Measurements from ENCODE around the gene CLEC4G. TPM values are rescaled to one million over a fixed set of nuclear protein-coding genes. Genes with fewer than 3 reads are reported as not detected.

Gene CLEC4G
- 1 to 10 TPM in 1 of 4 donors, under 1 TPM in 1, not detected in 2; 0.49 to 3.9 TPM for total RNA-seq

GRCh38 chr19:7732045-7732444 lies at the start of gene CLEC4G:
CLEC4G (minus strand) TSS chr19:7732110; CDS start chr19:7732102, 8 bp downstream.
- H3K4me1 ChIP-seq = peaks cover 15% of the 10 kb centered on the region
- H3K4me3 ChIP-seq = no peak within 1 kb of the TSS
- no peak for TF ChIP-seq POLR2AphosphoS5 (IDR thresholded peaks at IDR 0.05)
- TF ChIP-seq POLR2A (IDR thresholded peaks at IDR 0.05) = no peak
- TF ChIP-seq EP300 (IDR thresholded peaks at IDR 0.05) = no peak
- TF ChIP-seq CTCF (IDR thresholded peaks at IDR 0.05) = no peak
- no peak within 1 kb of the TSS for H3K27ac ChIP-seq
- 53% methylated on average over 9 of the region's 9 CpGs for WGBS
- H3K36me3 ChIP-seq = no peaks in the 10 kb centered on the region
- no peak for DNase-seq (ENCODE audit: low spot score in 2 of 2)
- H3K9me3 ChIP-seq = no peaks in the 10 kb centered on the region
- H3K27me3 ChIP-seq = peaks cover 58% of the 10 kb centered on the region

- peaks cover 24% of the 10 kb centered on the region for H3K27me3 ChIP-seq
- no peak overlapping the region for H3K27ac ChIP-seq
- H3K4me1 ChIP-seq = peaks cover 4% of the 10 kb centered on the region
- H3K36me3 ChIP-seq = no peaks in the 10 kb centered on the region
- 48% methylated on average over 12 of the region's 12 CpGs for WGBS
- no peak for TF ChIP-seq CTCF (IDR thresholded peaks at IDR 0.05)
- no peak for TF ChIP-seq EP300 (IDR thresholded peaks at IDR 0.05)
- TF ChIP-seq POLR2A (IDR thresholded peaks at IDR 0.05) = no peak
- no peak for TF ChIP-seq POLR2AphosphoS5 (IDR thresholded peaks at IDR 0.05)
- no peaks in the 10 kb centered on the region for H3K9me3 ChIP-seq
- no peak for DNase-seq (ENCODE audit: low spot score in 2 of 2)
- no peak overlapping the region for H3K4me3 ChIP-seq
Measured at GRCh38 chr19:7781157-7781556, 49.2 kb upstream of the CLEC4G start.

- Histone ChIP-seq H3K4me1 (peaks cover 4% of the 10 kb centered on the region), H3K36me3 (no peaks in the 10 kb centered on the region), H3K9me3 (no peaks in the 10 kb centered on the region), H3K27ac (no peak overlapping the region), H3K4me3 (no peak overlapping the region), H3K27me3 (peaks cover 20% of the 10 kb centered on the region)
- no peak for DNase-seq (ENCODE audit: low spot score in 2 of 2)
- 68% methylated on average over 26 of the region's 26 CpGs for WGBS
- TF ChIP-seq POLR2AphosphoS5 (IDR thresholded peaks at IDR 0.05) (no peak), POLR2A (IDR thresholded peaks at IDR 0.05) (no peak), CTCF (IDR thresholded peaks at IDR 0.05) (no peak), EP300 (IDR thresholded peaks at IDR 0.05) (no peak)
Measured at GRCh38 chr19:7779631-7780486, 47.9 kb upstream of the CLEC4G start.

GRCh38 chr19:7778081-7778480 lies 46.2 kb upstream of the CLEC4G start:
- Histone ChIP-seq H3K36me3 (no peaks in the 10 kb centered on the region), H3K9me3 (no peaks in the 10 kb centered on the region), H3K4me1 (peaks cover 10% of the 10 kb centered on the region), H3K27ac (no peak overlapping the region), H3K27me3 (peaks cover 13% of the 10 kb centered on the region), H3K4me3 (no peak overlapping the region)
- TF ChIP-seq POLR2A (IDR thresholded peaks at IDR 0.05) = no peak
- no peak for TF ChIP-seq CTCF (IDR thresholded peaks at IDR 0.05)
- TF ChIP-seq POLR2AphosphoS5 (IDR thresholded peaks at IDR 0.05) = no peak
- no peak for TF ChIP-seq EP300 (IDR thresholded peaks at IDR 0.05)
- WGBS = 80% methylated on average over 5 of the region's 5 CpGs
- no peak for DNase-seq (ENCODE audit: low spot score in 2 of 2)

- Histone ChIP-seq H3K27ac (no peak overlapping the region), H3K27me3 (peaks cover 16% of the 10 kb centered on the region), H3K9me3 (no peaks in the 10 kb centered on the region), H3K4me3 (no peak overlapping the region), H3K4me1 (peaks cover 20% of the 10 kb centered on the region), H3K36me3 (no peaks in the 10 kb centered on the region)
- DNase-seq (ENCODE audit: low spot score in 2 of 2) = no peak
- 88% methylated on average over 9 of the region's 9 CpGs for WGBS
- TF ChIP-seq POLR2AphosphoS5 (IDR thresholded peaks at IDR 0.05) = no peak
- TF ChIP-seq POLR2A (IDR thresholded peaks at IDR 0.05) = no peak
- TF ChIP-seq CTCF (IDR thresholded peaks at IDR 0.05) = no peak
Measured at GRCh38 chr19:7775761-7776160, 43.9 kb upstream of the CLEC4G start.
